ENCODE data around the gene ZCCHC17. TPM values are rescaled to one million over a fixed set of nuclear protein-coding genes. Genes with fewer than 3 reads are reported as not detected.
A peak's percentile ranks its signal among the peaks of the same experiment; 100 is the strongest.

ZCCHC17 gene
- total RNA-seq, 1 donor from 2014 or later = 9.7 TPM

- TF ChIP-seq CTCF (IDR thresholded peaks at IDR 0.05) = no peak
- intact Hi-C loops (cut with DNase I) = no loop called here
- Histone ChIP-seq H3K9me3 (no peaks in the 10 kb centered on the region), H3K4me1 (no peaks in the 10 kb centered on the region), H3K4me3 (no peak overlapping the region), H3K27ac (no peak overlapping the region), H3K36me3 (peaks cover 38 to 59% of the 10 kb centered on the region in 2 donors), H3K27me3 (no peaks in the 10 kb centered on the region)
- DNase-seq (ENCODE audit: low spot score in 2 of 2) = no peak
Measured at GRCh38 chr1:31362032-31362431, 65.2 kb downstream of the ZCCHC17 start.

GRCh38 chr1:31364561-31365250 lies 67.9 kb downstream of the ZCCHC17 start:
- intact Hi-C loops (cut with DNase I) = no loop called here
- H3K36me3 ChIP-seq = peaks cover 44 to 65% of the 10 kb centered on the region in 2 donors
- no peaks in the 10 kb centered on the region for H3K27me3 ChIP-seq
- no peaks in the 10 kb centered on the region for H3K9me3 ChIP-seq
- DNase-seq (ENCODE audit: low spot score in 2 of 2) = no peak
- peaks cover 4 to 10% of the 10 kb centered on the region in 2 donors for H3K4me1 ChIP-seq
- no peak overlapping the region for H3K27ac ChIP-seq
- H3K4me3 ChIP-seq = no peak overlapping the region
- no peak for TF ChIP-seq CTCF (IDR thresholded peaks at IDR 0.05)

GRCh38 chr1:31366796-31367195 lies 70.0 kb downstream of the ZCCHC17 start:
- H3K9me3 ChIP-seq = no peaks in the 10 kb centered on the region
- no peak overlapping the region for H3K27ac ChIP-seq
- H3K27me3 ChIP-seq = no peaks in the 10 kb centered on the region
- H3K36me3 ChIP-seq = peaks cover 36 to 51% of the 10 kb centered on the region in 2 donors
- no peak for TF ChIP-seq CTCF (IDR thresholded peaks at IDR 0.05)
- intact Hi-C loops (cut with DNase I) = no loop called here
- H3K4me1 ChIP-seq = peaks cover 4 to 23% of the 10 kb centered on the region in 2 donors
- H3K4me3 ChIP-seq = no peak overlapping the region
- no peak for DNase-seq (ENCODE audit: low spot score in 2 of 2)

- no peaks in the 10 kb centered on the region for H3K9me3 ChIP-seq
- no peak for DNase-seq (ENCODE audit: low spot score in 2 of 2)
- intact Hi-C loops (cut with DNase I) = no loop called here
- peak overlapping the region; percentile 60 to 95 for H3K27ac ChIP-seq
- H3K4me3 ChIP-seq = no peak overlapping the region
- peaks cover 33 to 37% of the 10 kb centered on the region in 2 donors for H3K36me3 ChIP-seq
- peaks cover 4 to 33% of the 10 kb centered on the region in 2 donors for H3K4me1 ChIP-seq
- no peaks in the 10 kb centered on the region for H3K27me3 ChIP-seq
- TF ChIP-seq CTCF (IDR thresholded peaks at IDR 0.05) = no peak
Measured at GRCh38 chr1:31368611-31369107, 71.8 kb downstream of the ZCCHC17 start.

GRCh38 chr1:31370021-31370420 lies 73.2 kb downstream of the ZCCHC17 start:
- no peak for DNase-seq (ENCODE audit: low spot score in 2 of 2)
- H3K9me3 ChIP-seq = no peaks in the 10 kb centered on the region
- H3K4me3 ChIP-seq = no peak overlapping the region
- intact Hi-C loops (cut with DNase I) = no loop called here
- H3K4me1 ChIP-seq = peaks cover 13 to 46% of the 10 kb centered on the region in 2 donors
- no peaks in the 10 kb centered on the region for H3K27me3 ChIP-seq
- peaks cover 21 to 24% of the 10 kb centered on the region in 2 donors for H3K36me3 ChIP-seq
- H3K27ac ChIP-seq = peak overlapping the region; percentile 60 to 95
- no peak for TF ChIP-seq CTCF (IDR thresholded peaks at IDR 0.05)

Measured in ascending aorta (tissue), 2 donors.